Activated CD8-positive, alpha-beta T cell treated with anti-CD3 and anti-CD28 coated beads for 36 hours (primary cell): Measurements from ENCODE around the gene NRGN. TPM values are rescaled to one million over a fixed set of nuclear protein-coding genes. Genes with fewer than 3 reads are reported as not detected.

Experiments
- ATAC-seq: fragments of 200-7000 bp; cut with Tn5 transposase; one replicate; pipeline ENCODE4 v1.10.0; 2021; ENCODE audit warnings: mild to moderate bottlenecking, moderate library complexity
- CTCF ChIA-PET: fragments of 350-600 bp; sonication (Branson Sonifier 250); formaldehyde crosslinking; loops from one replicate; lab custom pipeline; 2021; ENCODE audit warnings: antibody characterized with exemption; lab: Charles Lee
- POLR2A ChIA-PET: fragments of 350-600 bp; sonication (Branson Sonifier 250); formaldehyde crosslinking; loops from one replicate; lab custom pipeline; 2021; ENCODE audit warnings: antibody characterized with exemption; lab: Charles Lee
- DNase-seq: peaks from one replicate; pipeline ENCODE4 v3.0.0-alpha.2; 2020
- H3K27ac Mint-ChIP-seq: one replicate; pipeline ENCODE4 v1.8.0; 2021; ENCODE audit warnings: mild to moderate bottlenecking, mixed read lengths
- H3K27me3 Mint-ChIP-seq: one replicate; pipeline ENCODE4 v1.8.0; 2021; ENCODE audit warnings: mixed read lengths
- H3K36me3 Mint-ChIP-seq: one replicate; pipeline ENCODE4 v1.8.0; 2021; ENCODE audit warnings: low read depth, mixed read lengths
- H3K4me1 Mint-ChIP-seq: one replicate; pipeline ENCODE4 v1.8.0; 2021; ENCODE audit warnings: low read depth, mixed read lengths
- H3K4me3 Mint-ChIP-seq: one replicate; pipeline ENCODE4 v1.8.0; 2021; ENCODE audit warnings: mild to moderate bottlenecking, moderate library complexity, mixed read lengths
- H3K9me3 Mint-ChIP-seq: one replicate; pipeline ENCODE4 v1.8.0; 2021; ENCODE audit warnings: mixed read lengths
- CTCF ChIP-seq: fragments of 200-600 bp; IDR thresholded peaks from one replicate; pipeline ENCODE4 v1.8.0; 2022; ENCODE audit warnings: antibody characterized with exemption, mild to moderate bottlenecking
- intact Hi-C: fragments of 100-400 bp; cut with micrococcal nuclease; formaldehyde crosslinking; loops from one replicate; pipeline ENCODE4 v1.10.0; 2022
- total RNA-seq, 2 experiments: library from RNA; stranded (reverse); gene quantifications; one replicate each; pipeline ENCODE4 v1.2.3, GENCODE V29; 2021

The NRGN gene
- total RNA-seq, 2 experiments from 2014 or later: 5.7 to 6.4 TPM

GRCh38 chr11:124738713-124739478 lies 846 bp upstream of the NRGN start:
- CTCF ChIA-PET: interaction anchor here (0.7 to 2.6 kb wide), 8 partner anchors 7 to 98 kb away, joined by 3 to 8 read pairs (median 4); no protein-coding TSS in a partner anchor
- TF ChIP-seq CTCF: no peak
- Mint-ChIP-seq H3K4me1 (peaks cover 14% of the 10 kb centered on the region), H3K27ac (peak overlapping the region; percentile 8), H3K9me3 (no peaks in the 10 kb centered on the region), H3K4me3 (peak overlapping the region; percentile 79), H3K27me3 (peaks cover 15% of the 10 kb centered on the region), H3K36me3 (peaks cover 1% of the 10 kb centered on the region)
- ATAC-seq (no peak), DNase-seq (no peak)
- intact Hi-C loops: no loop called here
- POLR2A ChIA-PET: interaction anchor here (1.1 to 1.2 kb wide), 2 partner anchors 12 to 38 kb away, joined by 3 read pairs; no protein-coding TSS in a partner anchor

- Mint-ChIP-seq H3K27ac (no peak overlapping the region), H3K36me3 (peaks cover 1% of the 10 kb centered on the region), H3K27me3 (peaks cover 15% of the 10 kb centered on the region), H3K4me3 (peak overlapping the region; percentile 79), H3K9me3 (no peaks in the 10 kb centered on the region), H3K4me1 (peaks cover 16% of the 10 kb centered on the region)
- ChIA-PET CTCF (interaction anchor here (0.6 to 9.5 kb wide), 15 partner anchors 8 to 98 kb away, joined by 3 to 77 read pairs (median 3); no protein-coding TSS in a partner anchor), POLR2A (interaction anchor here (0.8 to 2.1 kb wide), 2 partner anchors 13 to 18 kb away, joined by 3 to 5 read pairs; no protein-coding TSS in a partner anchor)
- ATAC-seq (peak; percentile 68), DNase-seq (peak; percentile 82)
- intact Hi-C loops: no loop called here
- peak; percentile 65 for TF ChIP-seq CTCF
Observed at GRCh38 chr11:124740277-124740882, 638 bp downstream of the NRGN start.

- Mint-ChIP-seq H3K4me1 (peaks cover 18% of the 10 kb centered on the region), H3K4me3 (no peak overlapping the region), H3K27me3 (peaks cover 15% of the 10 kb centered on the region), H3K27ac (no peak overlapping the region), H3K9me3 (no peaks in the 10 kb centered on the region), H3K36me3 (peaks cover 1% of the 10 kb centered on the region)
- ChIA-PET CTCF (interaction anchor here (1.0 to 9.5 kb wide), 5 partner anchors 14 to 399 kb away, joined by 3 to 77 read pairs (median 11); partner anchors contain the start of genes ESAM, SIAE and SPA17), POLR2A (no interaction called here)
- intact Hi-C loops: no loop called here
- DNase-seq (no peak), ATAC-seq (no peak)
- no peak for TF ChIP-seq CTCF
Observed at GRCh38 chr11:124742555-124742954, 2.8 kb downstream of the NRGN start.

GRCh38 chr11:124743050-124743449 lies 3.3 kb downstream of the NRGN start:
- peaks cover 1% of the 10 kb centered on the region for H3K36me3 Mint-ChIP-seq
- CTCF ChIA-PET: interaction anchor here (1.0 to 9.5 kb wide), 6 partner anchors 14 to 399 kb away, joined by 3 to 77 read pairs (median 8); partner anchors contain the start of genes ESAM, SIAE and SPA17

More at GRCh38 chr11:124743050-124743449, 3.3 kb downstream of the NRGN start:
- TF ChIP-seq CTCF: no peak
- POLR2A ChIA-PET: no interaction called here
- H3K4me1 Mint-ChIP-seq: peaks cover 18% of the 10 kb centered on the region
- ATAC-seq: no peak
- H3K9me3 Mint-ChIP-seq: no peaks in the 10 kb centered on the region
- no peak overlapping the region for H3K4me3 Mint-ChIP-seq
- intact Hi-C loops: no loop called here
- no peak overlapping the region for H3K27ac Mint-ChIP-seq
- peaks cover 15% of the 10 kb centered on the region for H3K27me3 Mint-ChIP-seq
- DNase-seq: no peak
